Measurements from ENCODE around the gene ZNF445. TPM values are rescaled to one million over a fixed set of nuclear protein-coding genes. Genes with fewer than 3 reads are reported as not detected.

The ZNF445 gene
- total and polyA plus RNA-seq, 9 of the 15 experiments (the other 6 are each of a cell fraction or from before 2014, with no cell fraction given): 1.2 to 26.9 (median 10.6) TPM

- Histone ChIP-seq H3K9me3 (replicated peaks; ENCODE audit: control insufficient read depth, insufficient read depth, low read depth, low read length) (no peaks in the 10 kb centered on the region), H3K27me3 (ENCODE audit: control insufficient read depth in 2 of 2, insufficient read depth in 2 of 2, low read length in 2 of 2) (no peaks in the 10 kb centered on the region), H3K36me3 (ENCODE audit: control insufficient read depth, insufficient read depth, low read length) (peaks cover 9% of the 10 kb centered on the region; the same call in 1 of the 3 replicates), H2AFZ (ENCODE audit: low read depth, low read length) (no peak overlapping the region), H3K4me2 (ENCODE audit: insufficient read depth, low read length) (no peak overlapping the region), H3K4me1 (replicated peaks in 1 of 2; ENCODE audit: control insufficient read depth in 2 of 2, insufficient read depth in 2 of 2, low read length in 2 of 2) (peaks cover 4 to 10% of the 10 kb centered on the region in 2 experiments; a peak in 4 of 5 replicates), H3K27ac (ENCODE audit: extremely low read depth, low read depth, low read length) (no peak overlapping the region), H3K9me1 (ENCODE audit: control insufficient read depth, insufficient read depth, low read length) (no peaks in the 10 kb centered on the region), H3K9ac (ENCODE audit: insufficient read depth in 1 of 2, low read depth in 2 of 2, low read length in 2 of 2) (no peak overlapping the region), H4K20me1 (replicated peaks; ENCODE audit: control insufficient read depth, insufficient read depth, low read length) (no peaks in the 10 kb centered on the region), H3K4me3 (no peak overlapping the region), H3K79me2 (ENCODE audit: control insufficient read depth, insufficient read depth, low read length) (peaks cover 14% of the 10 kb centered on the region; the same call in 2 of the 3 replicates)
- CTCF ChIA-PET (ENCODE audit: low intra/inter-chr PET ratio): interaction anchor here (0.6 kb wide), 1 partner anchor 22 kb away, joined by 3 read pairs; no protein-coding TSS in a partner anchor
- 64% methylated on average over 4 of the region's 4 CpGs for WGBS (ENCODE audit: insufficient coverage, low coverage, missing lambda C conversion rate)
- intact Hi-C loops (cut with micrococcal nuclease) (no loop called here), in situ Hi-C loops (cut with MboI) (no loop called here)
- FAIRE-seq (no peak), ATAC-seq (no peak), DNase-seq (ENCODE audit: extremely low read depth in 1 of 4, low spot score in 3 of 4) (no peak)
- POLR2A ChIA-PET: interaction anchor here (0.6 to 3.0 kb wide), 6 partner anchors 9 to 490 kb away, joined by 3 to 11 read pairs (median 6); partner anchors contain the start of gene ZNF445
- no TSS peak for BruUV-seq (replicated peaks)
- TF ChIP-seq GMEB1 (CRISPR knock-in tag; IDR thresholded peaks at IDR 0.05) (no peak), CCNT2 (IDR thresholded peaks at IDR 0.05; ENCODE audit: borderline replicate concordance, extremely low read depth, insufficient read length, low read depth, low read length) (no peak), E2F4 (CRISPR knock-in tag; IDR thresholded peaks at IDR 0.05; ENCODE audit: low read depth) (no peak), HLTF (IDR thresholded peaks at IDR 0.05) (no peak), CEBPG (CRISPR knock-in tag; IDR thresholded peaks at IDR 0.05) (no peak), CEBPG (tag; conservative IDR thresholded peaks at IDR 0.05 in 1 of 2, IDR thresholded peaks at IDR 0.05 in 1 of 2) (no peak), BCOR (IDR thresholded peaks at IDR 0.05) (no peak), THRAP3 (IDR thresholded peaks at IDR 0.05; ENCODE audit: borderline replicate concordance) (no peak), CBFA2T3 (IDR thresholded peaks at IDR 0.05) (no peak), CEBPB (tag; IDR thresholded peaks at IDR 0.05) (no peak), ZNF133 (CRISPR knock-in tag; IDR thresholded peaks at IDR 0.05) (no peak), MYBL2 (IDR thresholded peaks at IDR 0.05; ENCODE audit: low read depth) (no peak), MYBL2 (CRISPR knock-in tag; IDR thresholded peaks at IDR 0.05; ENCODE audit: borderline replicate concordance) (no peak), ZNF609 (CRISPR knock-in tag; IDR thresholded peaks at IDR 0.05; ENCODE audit: borderline replicate concordance) (no peak), ZNF354B (CRISPR knock-in tag; IDR thresholded peaks at IDR 0.05) (no peak), ZBTB7A (IDR thresholded peaks at IDR 0.05; ENCODE audit: borderline replicate concordance, control insufficient read depth, low read depth, low read length) (no peak), PPARD (CRISPR knock-in tag; IDR thresholded peaks at IDR 0.05) (no peak)
These were observed 47.0 kb downstream of the ZNF445 start for GRCh38 chr3:44430466-44430865.

Data from K562 (cell line).